Measurements from ENCODE around the gene PRR3. TPM values are rescaled to one million over a fixed set of nuclear protein-coding genes. Genes with fewer than 3 reads are reported as not detected.
A peak's percentile ranks its signal among the peaks of the same experiment; 100 is the strongest.
"Not testable (repeated sequence)": the region's sequence is repeated elsewhere in the genome, so short reads cannot be mapped to it uniquely, and the experiment has no call there.

PRR3 gene
- total RNA-seq, 1 donor from 2014 or later: 39.7 TPM

DNA sequence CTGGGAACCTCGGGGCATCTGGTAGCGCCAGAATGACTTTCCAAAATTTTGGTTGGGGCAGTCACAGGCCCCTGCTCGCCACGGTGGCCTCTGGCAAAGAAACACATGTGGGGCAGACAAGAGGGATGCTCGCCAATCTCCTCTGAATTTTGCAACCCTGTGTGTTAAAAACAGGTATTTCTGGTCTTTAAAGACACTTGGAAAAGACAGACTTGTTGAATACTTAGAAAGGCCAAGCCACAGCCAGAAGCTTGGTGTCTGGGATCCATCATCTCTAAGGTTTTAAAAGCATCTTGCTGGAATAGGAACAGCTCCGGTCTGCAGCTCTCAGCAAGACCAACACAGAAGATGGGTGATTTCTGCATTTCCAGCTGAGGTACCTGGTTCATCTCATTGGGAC, 36.6 kb upstream of the PRR3 start:
- Mint-ChIP-seq H3K36me3 (ENCODE audit: low read depth) (peaks cover 32% of the 10 kb centered on the region), H3K9me3 (peaks cover 37% of the 10 kb centered on the region), H3K4me1 (peaks cover 52% of the 10 kb centered on the region), H3K27ac (no peak overlapping the region), H3K4me3 (no peak overlapping the region), H3K27me3 (no peaks in the 10 kb centered on the region)
- intact Hi-C loops (cut with micrococcal nuclease): no loop called here
- DNase-seq: no peak

DNA sequence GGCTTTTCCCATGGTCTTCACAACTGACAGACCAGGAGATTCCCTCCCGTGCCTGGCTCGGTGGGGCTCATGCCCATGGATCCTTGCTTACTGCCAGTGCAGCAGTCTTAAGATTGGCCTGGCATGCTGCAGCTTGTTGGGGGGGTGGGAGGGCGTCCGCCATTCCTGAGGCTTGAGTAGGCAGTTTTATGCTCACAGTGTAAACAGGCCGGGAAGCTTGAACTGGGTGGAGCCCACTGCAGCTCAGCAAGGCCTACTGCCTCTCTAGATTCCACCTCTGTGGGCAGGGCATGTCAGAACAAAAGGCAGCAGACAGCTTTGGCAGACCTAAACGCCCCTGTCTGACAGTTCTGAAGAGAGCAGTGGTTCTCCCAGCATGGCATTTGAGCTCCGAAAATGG, 36.0 kb upstream of the PRR3 start:
- DNase-seq; H3K4me3 Mint-ChIP-seq; H3K27me3 Mint-ChIP-seq; intact Hi-C loops (cut with micrococcal nuclease); H3K27ac Mint-ChIP-seq: not testable (repeated sequence)
- Mint-ChIP-seq H3K4me1 (peaks cover 52% of the 10 kb centered on the region), H3K9me3 (peaks cover 37% of the 10 kb centered on the region), H3K36me3 (ENCODE audit: low read depth) (peaks cover 33% of the 10 kb centered on the region)

DNA sequence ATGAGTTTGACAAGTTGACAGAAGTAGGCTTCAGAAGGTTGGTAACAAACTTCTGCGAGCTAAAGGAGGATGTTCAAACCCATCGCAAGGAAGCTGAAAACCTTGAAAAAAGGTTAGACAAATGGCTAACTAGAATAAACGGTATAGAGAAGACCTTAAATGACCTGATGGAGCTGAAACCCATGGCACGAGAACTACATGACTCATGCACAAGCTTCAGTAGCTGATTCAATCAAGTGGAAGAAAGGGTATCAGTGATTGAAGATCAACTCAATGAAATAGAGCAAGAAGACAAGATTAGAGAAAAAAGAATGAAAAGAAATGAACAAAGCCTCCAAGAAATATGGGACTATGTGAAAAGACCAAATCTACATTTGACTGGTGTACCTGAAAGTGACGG, 35.1 kb upstream of the PRR3 start:
- Mint-ChIP-seq H3K36me3 (ENCODE audit: low read depth) (peaks cover 34% of the 10 kb centered on the region), H3K27ac (peak overlapping the region; percentile 18)

DNA sequence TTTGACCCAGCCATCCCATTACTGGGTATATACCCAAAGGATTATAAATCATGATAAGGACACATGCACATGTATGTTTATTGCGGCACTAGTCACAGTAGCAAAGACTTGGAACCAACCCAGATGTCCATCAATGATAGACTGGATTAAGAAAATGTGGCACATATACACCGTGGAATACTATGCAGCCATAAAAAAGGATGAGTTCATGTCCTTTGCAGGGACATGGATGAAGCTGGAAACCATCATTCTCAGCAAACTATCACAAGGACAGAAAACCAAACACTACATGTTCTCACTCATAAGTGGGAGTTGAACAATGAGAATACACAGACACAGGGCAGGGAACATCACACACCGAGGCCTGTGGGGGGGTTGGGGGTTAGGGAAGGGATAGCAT, 30.7 kb upstream of the PRR3 start:
- H3K27me3 Mint-ChIP-seq, DNase-seq, H3K4me3 Mint-ChIP-seq: not testable (repeated sequence)
- intact Hi-C loops (cut with micrococcal nuclease): loop anchor here (5.0 kb wide), 1 partner anchor 286 kb away; no protein-coding TSS in a partner anchor
- Mint-ChIP-seq H3K4me1 (peaks cover 65% of the 10 kb centered on the region), H3K27ac (peak overlapping the region; percentile 39), H3K36me3 (ENCODE audit: low read depth) (peaks cover 21% of the 10 kb centered on the region), H3K9me3 (peaks cover 32% of the 10 kb centered on the region)

More for the DNA sequence above, 35.1 kb upstream of the PRR3 start:
- intact Hi-C loops (cut with micrococcal nuclease); H3K4me3 Mint-ChIP-seq; H3K27me3 Mint-ChIP-seq; DNase-seq: not testable (repeated sequence)
- Mint-ChIP-seq H3K4me1 (peaks cover 49% of the 10 kb centered on the region), H3K9me3 (peaks cover 37% of the 10 kb centered on the region)

DNA sequence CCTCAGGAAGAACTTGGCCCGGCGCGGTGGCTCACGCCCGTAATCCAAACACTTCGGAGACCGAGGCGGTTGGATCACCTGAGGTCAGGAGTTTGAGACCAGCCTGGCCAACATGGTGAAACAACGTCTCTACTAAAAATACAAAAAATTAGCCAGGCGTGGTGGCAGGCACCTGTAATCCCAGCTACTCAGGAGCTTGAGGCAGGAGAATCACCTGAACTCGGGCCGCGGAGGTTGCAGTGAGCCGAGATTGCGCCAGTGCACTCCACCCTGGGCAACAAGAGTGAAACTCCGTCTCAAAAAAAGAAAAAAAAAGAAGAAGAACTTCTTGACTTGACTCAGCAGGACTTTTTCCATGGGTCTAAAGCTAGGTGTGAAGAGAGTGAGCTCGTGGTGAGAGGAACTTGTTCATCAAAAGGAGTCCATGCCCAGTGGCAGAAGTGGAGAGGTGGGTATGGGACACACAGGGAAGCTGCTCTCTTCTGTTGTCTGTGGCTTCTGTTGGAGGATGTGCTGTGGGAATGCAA, 27.7 kb upstream of the PRR3 start:
- not testable (repeated sequence) for H3K27me3 Mint-ChIP-seq; H3K36me3 Mint-ChIP-seq (ENCODE audit: low read depth)
- Mint-ChIP-seq H3K27ac (peak overlapping the region; percentile 94), H3K4me1 (peaks cover 61% of the 10 kb centered on the region), H3K9me3 (peaks cover 12% of the 10 kb centered on the region), H3K4me3 (peak overlapping the region; percentile 52)
- intact Hi-C loops (cut with micrococcal nuclease): loop anchor here (1.0 to 5.0 kb wide), 3 partner anchors 21 to 283 kb away; no protein-coding TSS in a partner anchor
- DNase-seq: peak; percentile 81

DNA sequence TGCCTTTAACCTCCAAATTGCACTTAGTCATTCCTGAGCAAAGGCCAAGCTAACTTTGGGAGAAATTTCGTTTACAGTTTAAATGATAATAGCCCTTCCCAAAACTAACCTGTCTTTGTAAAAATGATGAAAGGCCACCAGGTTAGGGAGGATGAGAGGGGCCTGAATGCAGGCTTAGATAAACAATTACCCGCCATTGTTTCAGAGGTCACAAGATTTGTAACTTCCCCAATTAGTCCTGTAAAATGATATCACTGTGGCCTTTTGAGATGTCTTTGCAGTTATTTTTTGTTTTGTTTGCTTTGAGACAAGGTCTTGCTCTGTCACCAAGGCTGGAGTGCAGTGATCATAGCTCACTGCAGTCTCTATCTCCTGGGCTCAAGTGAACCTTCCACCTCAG, 27.1 kb upstream of the PRR3 start:
- H3K4me3 Mint-ChIP-seq: peak overlapping the region; percentile 52
- intact Hi-C loops (cut with micrococcal nuclease): no loop called here

DNA sequence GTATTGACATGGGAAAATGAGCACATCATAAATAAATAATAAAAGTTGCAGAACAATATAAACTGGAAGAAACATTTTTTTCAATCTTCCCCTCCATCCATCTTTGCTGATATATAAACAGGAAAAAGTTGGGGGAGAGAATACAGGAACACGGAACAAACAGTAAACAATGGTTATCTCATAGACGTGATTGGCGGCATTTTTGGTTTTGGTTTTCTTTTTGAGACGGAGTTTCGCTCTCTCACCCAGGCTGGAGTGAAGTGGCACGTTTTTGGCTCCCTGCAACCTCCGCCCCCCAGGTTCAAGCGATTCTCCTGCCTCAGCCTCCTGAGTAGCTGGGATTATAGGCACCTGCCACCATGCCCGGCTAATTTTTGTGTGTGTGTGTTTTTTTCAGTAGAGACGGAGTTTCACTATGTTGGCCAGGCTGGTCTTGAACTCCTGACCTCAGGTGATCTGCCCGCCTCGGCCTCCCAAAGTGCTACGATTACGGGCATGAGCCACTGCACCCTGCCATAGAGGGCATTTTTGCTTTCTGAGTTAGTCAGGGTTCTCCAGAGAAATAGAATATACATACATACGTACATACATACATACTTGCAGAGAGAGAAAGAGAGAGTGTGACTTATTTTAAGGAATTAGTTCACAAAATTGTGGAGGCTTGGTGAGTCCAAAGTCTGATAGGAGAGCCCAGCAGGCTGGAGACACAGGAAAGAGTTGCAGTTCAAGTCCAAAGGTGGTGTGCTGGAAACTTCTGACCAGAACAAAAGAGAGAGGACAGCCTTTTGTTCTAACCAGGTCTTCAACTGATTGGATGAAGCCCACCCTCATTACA, 23.4 kb upstream of the PRR3 start:
- Mint-ChIP-seq H3K27me3 (no peaks in the 10 kb centered on the region), H3K36me3 (ENCODE audit: low read depth) (peaks cover 3% of the 10 kb centered on the region), H3K4me3 (peak overlapping the region; percentile 29), H3K27ac (no peak overlapping the region), H3K9me3 (peaks cover 3% of the 10 kb centered on the region), H3K4me1 (peaks cover 44% of the 10 kb centered on the region)
- intact Hi-C loops (cut with micrococcal nuclease): loop anchor here (2.0 kb wide), 1 partner anchor 51 kb away; no protein-coding TSS in a partner anchor
- DNase-seq: peak; percentile 70

More for the DNA sequence above, 27.1 kb upstream of the PRR3 start:
- H3K27me3 Mint-ChIP-seq: no peaks in the 10 kb centered on the region
- peak overlapping the region; percentile 94 for H3K27ac Mint-ChIP-seq
- H3K4me1 Mint-ChIP-seq: peaks cover 60% of the 10 kb centered on the region
- peaks cover 8% of the 10 kb centered on the region for H3K9me3 Mint-ChIP-seq
- peaks cover 8% of the 10 kb centered on the region for H3K36me3 Mint-ChIP-seq (ENCODE audit: low read depth)
- DNase-seq: no peak

DNA sequence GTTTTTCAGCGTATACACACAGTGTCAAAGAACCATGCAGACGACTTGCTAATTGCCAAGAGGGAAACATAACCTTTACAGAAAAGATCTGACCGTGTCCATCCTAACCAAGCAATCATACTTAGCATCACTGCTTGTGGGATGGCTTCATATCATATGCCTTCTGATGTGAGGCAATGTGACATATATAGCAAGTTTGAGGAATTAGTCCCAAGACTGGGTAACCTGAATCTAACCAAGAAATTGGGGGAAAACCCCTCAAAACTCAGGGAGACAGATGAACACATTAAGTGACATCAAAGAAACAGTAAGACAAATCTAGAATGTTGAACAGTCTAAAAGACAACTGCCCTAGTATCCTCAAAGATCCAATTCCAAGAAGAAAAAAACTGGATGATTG, 19.2 kb upstream of the PRR3 start:
- Mint-ChIP-seq H3K27me3 (no peaks in the 10 kb centered on the region), H3K36me3 (ENCODE audit: low read depth) (no peaks in the 10 kb centered on the region), H3K4me1 (peaks cover 28% of the 10 kb centered on the region), H3K27ac (no peak overlapping the region), H3K9me3 (no peaks in the 10 kb centered on the region), H3K4me3 (no peak overlapping the region)
- DNase-seq: no peak
- intact Hi-C loops (cut with micrococcal nuclease): no loop called here

DNA sequence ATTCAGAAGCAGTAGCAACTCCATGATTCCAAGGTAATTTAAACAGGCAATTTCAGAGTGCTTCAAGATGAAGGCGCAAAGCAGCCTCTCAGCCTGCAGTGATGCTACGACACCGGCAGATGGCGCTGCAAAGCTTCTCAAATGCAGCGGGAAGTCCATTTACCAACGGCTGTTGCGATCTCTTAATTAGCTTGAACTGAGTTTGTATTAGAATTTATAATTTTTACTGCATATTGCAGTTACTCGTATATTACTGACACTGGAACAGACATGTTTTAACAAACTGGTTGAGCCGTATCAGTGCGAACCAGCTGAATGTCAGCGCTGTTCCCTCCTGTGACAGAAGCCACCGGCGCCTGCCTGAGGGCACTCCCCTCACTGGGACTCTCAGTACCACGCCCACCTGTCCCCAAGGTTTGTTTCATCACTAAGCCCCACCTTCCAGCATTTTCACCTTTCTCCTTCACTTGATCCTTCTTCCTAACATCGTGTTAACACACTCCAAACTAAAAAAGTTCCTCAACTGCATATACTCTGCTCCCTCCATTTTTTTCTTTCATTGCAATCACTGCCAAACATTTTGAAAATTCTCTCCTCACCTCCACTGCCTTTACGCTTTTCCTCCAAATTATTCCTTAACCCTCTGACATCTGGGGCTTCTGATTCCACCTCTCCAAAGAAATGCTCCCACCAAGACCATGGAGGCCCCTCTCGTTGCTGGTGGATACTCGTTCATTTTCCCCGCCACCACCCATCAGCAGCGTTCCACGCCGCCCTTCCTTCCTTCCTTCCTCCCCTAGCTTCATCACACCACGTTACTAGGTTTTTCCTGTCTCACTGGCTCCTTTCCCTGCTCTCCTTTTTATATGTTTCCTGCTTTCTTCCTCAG, 15.3 kb upstream of the PRR3 start:
- peaks cover 34% of the 10 kb centered on the region for H3K4me1 Mint-ChIP-seq
- peak; percentile 94 for DNase-seq
- H3K4me3 Mint-ChIP-seq: peak overlapping the region; percentile 79
- intact Hi-C loops (cut with micrococcal nuclease): loop anchor here (5.0 kb wide), 2 partner anchors 56 to 546 kb away; no protein-coding TSS in a partner anchor
- H3K36me3 Mint-ChIP-seq (ENCODE audit: low read depth): peaks cover 17% of the 10 kb centered on the region
- H3K27ac Mint-ChIP-seq: peak overlapping the region; percentile 31
- H3K27me3 Mint-ChIP-seq: no peaks in the 10 kb centered on the region
- no peaks in the 10 kb centered on the region for H3K9me3 Mint-ChIP-seq

DNA sequence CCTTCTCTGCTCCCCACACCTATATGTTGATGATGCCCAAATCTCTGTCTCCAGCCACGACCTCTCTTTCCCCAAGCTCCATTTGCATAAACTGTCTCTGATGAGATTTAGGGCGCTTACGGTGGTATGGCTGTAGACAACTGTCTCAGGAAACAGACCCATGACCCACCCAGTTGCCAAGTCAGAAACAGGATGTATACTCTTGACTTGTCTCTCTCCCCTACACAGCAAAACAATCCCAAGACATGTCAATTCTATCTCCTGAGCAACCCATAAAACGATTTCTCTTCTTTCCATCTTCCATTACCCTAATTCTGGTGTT, 14.7 kb upstream of the PRR3 start:
- Mint-ChIP-seq H3K4me1 (peaks cover 34% of the 10 kb centered on the region), H3K27me3 (no peaks in the 10 kb centered on the region), H3K36me3 (ENCODE audit: low read depth) (peaks cover 17% of the 10 kb centered on the region), H3K9me3 (no peaks in the 10 kb centered on the region), H3K27ac (peak overlapping the region; percentile 31), H3K4me3 (peak overlapping the region; percentile 79)
- DNase-seq: peak; percentile 75
- intact Hi-C loops (cut with micrococcal nuclease): loop anchor here (5.0 kb wide), 2 partner anchors 55 to 545 kb away; no protein-coding TSS in a partner anchor

DNA sequence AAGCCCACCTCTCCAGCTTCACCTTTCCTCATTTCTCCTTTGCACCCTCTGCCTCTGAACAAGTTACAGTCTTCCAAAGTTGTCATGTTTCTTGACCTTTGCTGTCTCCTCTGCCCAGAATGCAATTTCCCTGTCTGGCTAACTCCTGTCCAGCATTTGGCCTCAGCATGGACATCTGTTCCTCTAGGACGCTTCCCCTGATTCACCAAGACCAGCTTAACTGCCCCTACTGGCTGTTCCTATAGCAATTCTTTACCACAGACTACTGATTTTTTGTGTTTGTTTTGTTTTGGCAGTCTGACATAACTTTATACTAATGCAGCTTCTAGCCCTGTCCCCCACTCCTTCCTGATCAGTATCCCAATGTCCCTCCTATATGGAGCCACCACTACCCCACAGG, 14.2 kb upstream of the PRR3 start:
- no peaks in the 10 kb centered on the region for H3K27me3 Mint-ChIP-seq
- intact Hi-C loops (cut with micrococcal nuclease): loop anchor here (5.0 kb wide), 2 partner anchors 54 to 544 kb away; no protein-coding TSS in a partner anchor
- H3K4me1 Mint-ChIP-seq: peaks cover 32% of the 10 kb centered on the region
- H3K4me3 Mint-ChIP-seq: peak overlapping the region; percentile 79
- H3K27ac Mint-ChIP-seq: peak overlapping the region; percentile 9
- no peaks in the 10 kb centered on the region for H3K9me3 Mint-ChIP-seq
- no peak for DNase-seq
- H3K36me3 Mint-ChIP-seq (ENCODE audit: low read depth): peaks cover 17% of the 10 kb centered on the region

DNA sequence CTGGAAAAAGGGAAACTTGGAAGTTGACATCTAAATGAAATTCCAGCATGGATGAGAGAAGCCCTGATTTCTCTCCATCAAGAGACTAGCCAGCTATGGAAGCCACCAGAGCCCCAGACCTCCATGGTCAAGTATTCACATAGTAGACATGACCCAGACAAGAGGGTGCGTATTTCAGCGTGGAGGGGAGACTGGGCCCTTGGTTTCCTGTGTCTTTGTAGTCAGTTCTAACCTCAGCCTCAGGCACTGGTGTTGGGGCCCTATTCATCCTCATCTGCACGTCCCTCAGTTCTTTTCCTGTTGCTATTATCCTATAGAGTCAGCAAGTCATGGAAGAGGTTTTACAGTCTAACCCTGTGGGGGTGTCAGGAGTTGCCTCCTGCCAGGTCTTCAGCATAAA, 13.3 kb upstream of the PRR3 start:
- no peak overlapping the region for H3K4me3 Mint-ChIP-seq
- intact Hi-C loops (cut with micrococcal nuclease): loop anchor here (1.0 to 5.0 kb wide), 3 partner anchors 53 to 543 kb away; no protein-coding TSS in a partner anchor
- H3K36me3 Mint-ChIP-seq (ENCODE audit: low read depth): peaks cover 24% of the 10 kb centered on the region
- no peak for DNase-seq
- H3K9me3 Mint-ChIP-seq: no peaks in the 10 kb centered on the region
- no peaks in the 10 kb centered on the region for H3K27me3 Mint-ChIP-seq
- H3K4me1 Mint-ChIP-seq: peaks cover 29% of the 10 kb centered on the region
- no peak overlapping the region for H3K27ac Mint-ChIP-seq

DNA sequence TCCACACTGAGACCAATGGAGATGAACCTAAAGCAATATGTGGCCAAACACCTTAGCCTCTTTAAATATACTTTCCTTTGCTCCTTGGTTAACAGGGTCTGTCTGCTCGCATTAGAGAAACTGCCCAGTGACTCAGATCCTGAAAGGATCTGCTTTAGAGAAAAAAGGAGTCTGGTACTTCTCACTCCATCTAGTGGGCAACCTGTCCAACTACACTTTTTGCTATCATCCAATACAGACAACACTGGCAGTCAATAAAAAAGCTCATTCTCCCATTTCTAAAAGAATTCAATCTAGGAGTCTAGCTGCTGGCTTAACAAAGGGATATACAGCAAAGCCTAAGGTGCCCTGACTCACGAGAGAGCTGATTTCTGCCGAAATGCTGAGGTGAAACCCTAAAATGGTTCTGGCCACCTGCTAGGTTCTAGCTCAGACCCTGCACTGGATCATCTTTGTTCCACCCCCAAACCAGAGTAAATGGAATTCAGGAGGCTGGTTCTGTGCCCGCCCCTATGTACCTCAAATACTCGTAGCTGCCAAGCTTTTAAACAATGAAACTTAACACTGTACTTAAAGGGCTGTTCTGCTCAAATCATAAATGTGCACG, 12.3 kb upstream of the PRR3 start:
- Mint-ChIP-seq H3K36me3 (ENCODE audit: low read depth) (peaks cover 32% of the 10 kb centered on the region), H3K4me1 (peaks cover 29% of the 10 kb centered on the region), H3K27me3 (no peaks in the 10 kb centered on the region), H3K4me3 (peak overlapping the region; percentile 43), H3K9me3 (no peaks in the 10 kb centered on the region), H3K27ac (no peak overlapping the region)
- intact Hi-C loops (cut with micrococcal nuclease): loop anchor here (1.0 to 5.0 kb wide), 3 partner anchors 53 to 543 kb away; no protein-coding TSS in a partner anchor
- DNase-seq: peak; percentile 75
